IMR-90 (cell line): ENCODE results near the gene PABPN1. TPM values are rescaled to one million over a fixed set of nuclear protein-coding genes. Genes with fewer than 3 reads are reported as not detected.

Experiments
- ATAC-seq: fragments of 200-7000 bp; cut with Tn5 transposase; 2 replicates; pipeline ENCODE4 v1.9.1; 2020; ENCODE audit warnings: low read depth, mild to moderate bottlenecking, moderate library complexity
- BruUV-seq: library from RNA; stranded (reverse); fragments of 400-500 nt; replicated peaks from 2 replicates; lab custom pipeline; 2021; lab: Mats Ljungman, UMichigan
- CTCF ChIA-PET: fragments of 300-600 bp; formaldehyde crosslinking; extraction: SDS; loops from one replicate; lab custom pipeline; 2021; ENCODE audit warnings: antibody characterized with exemption; lab: Yijun Ruan, JAX
- POLR2A ChIA-PET: fragments of 300-600 bp; sonication (Branson Sonifier 250); formaldehyde crosslinking; loops from one replicate; lab custom pipeline; 2022; ENCODE audit warnings: antibody characterized with exemption; ENCODE audit not compliant: unreplicated experiment; lab: Charles Lee
- DNase-seq: peaks from one replicate; pipeline ENCODE4 v3.0.0; 2013
- H2AFZ ChIP-seq: replicated peaks from 2 replicates; pipeline ENCODE3; 2013; ENCODE audit warnings: low read length, mild to moderate bottlenecking; ENCODE audit not compliant: poor library complexity
- H2AK5ac ChIP-seq: 2 replicates; pipeline ENCODE4 v1.6.1; 2013; ENCODE audit warnings: low read depth, low read length, inconsistent platforms
- H2AK9ac ChIP-seq: replicated peaks from 2 replicates; pipeline ENCODE3; 2013; ENCODE audit warnings: mild to moderate bottlenecking, low read depth, low read length, moderate library complexity; ENCODE audit not compliant: poor library complexity
- H2BK120ac ChIP-seq: 2 replicates; pipeline ENCODE4 v1.6.1; 2013; ENCODE audit warnings: low read depth, low read length, inconsistent platforms
- H2BK15ac ChIP-seq: 3 replicates; pipeline ENCODE4 v1.6.1; 2013; ENCODE audit warnings: low read depth, low read length, inconsistent platforms
- H2BK20ac ChIP-seq: 2 replicates; pipeline ENCODE4 v1.6.1; 2013; ENCODE audit warnings: low read depth, mild to moderate bottlenecking, inconsistent platforms, low read length, moderate library complexity
- H2BK5ac ChIP-seq: 2 replicates; pipeline ENCODE4 v1.6.1; 2013; ENCODE audit warnings: mild to moderate bottlenecking, low read depth, low read length, inconsistent platforms; ENCODE audit not compliant: poor library complexity, severe bottlenecking
- H3K14ac ChIP-seq: replicated peaks from 2 replicates; pipeline ENCODE4 v1.6.1; 2013; ENCODE audit warnings: low read depth, low read length, inconsistent platforms
- H3K18ac ChIP-seq: 2 replicates; pipeline ENCODE4 v1.6.1; 2013; ENCODE audit warnings: low read depth, low read length, control low read depth
- H3K23ac ChIP-seq: 2 replicates; pipeline ENCODE4 v1.6.1; 2013; ENCODE audit warnings: low read depth, low read length, inconsistent platforms
- H3K27ac ChIP-seq: 2 replicates; pipeline ENCODE4 v1.5.1; 2013; ENCODE audit warnings: mild to moderate bottlenecking, control low read depth, low read length; ENCODE audit not compliant: insufficient read depth
- H3K27me3 ChIP-seq: 2 replicates; pipeline ENCODE4 v1.6.1; 2013; ENCODE audit warnings: low read length; ENCODE audit not compliant: control insufficient read depth, insufficient read depth
- H3K36me3 ChIP-seq: 2 replicates; pipeline ENCODE4 v1.6.1; 2013; ENCODE audit warnings: low read length, mixed read lengths; ENCODE audit not compliant: control insufficient read depth, insufficient read depth
- H3K4ac ChIP-seq: 2 replicates; pipeline ENCODE4 v1.6.1; 2013; ENCODE audit warnings: low read depth, low read length, inconsistent platforms
- H3K4me1 ChIP-seq: 2 replicates; pipeline ENCODE4 v1.6.1; 2013; ENCODE audit warnings: low read length, mixed read lengths; ENCODE audit not compliant: control insufficient read depth, insufficient read depth
- H3K4me2 ChIP-seq: 2 replicates; pipeline ENCODE4 v1.6.1; 2013; ENCODE audit warnings: low read depth, mild to moderate bottlenecking, control low read depth, low read length, moderate library complexity
- H3K4me3 ChIP-seq: 2 replicates; pipeline ENCODE4 v1.5.1; 2013; ENCODE audit warnings: low read depth, mild to moderate bottlenecking, control low read depth, low read length, moderate library complexity; ENCODE audit not compliant: insufficient read depth
- H3K56ac ChIP-seq: 2 replicates; pipeline ENCODE4 v1.6.1; 2013; ENCODE audit warnings: low read length, inconsistent platforms; ENCODE audit not compliant: insufficient read depth; ENCODE audit errors: extremely low read depth
- H3K79me1 ChIP-seq, 2 experiments: 2 replicates each; pipeline ENCODE4 v1.6.1; 2013; ENCODE audit warnings: low read length in 2 of 2, inconsistent platforms in 1 of 2, low read depth in 1 of 2
- H3K9ac ChIP-seq: 2 replicates; pipeline ENCODE4 v1.6.1; 2013; ENCODE audit warnings: low read depth, low read length, control low read depth
- H3K9me1 ChIP-seq: 2 replicates; pipeline ENCODE4 v1.6.1; 2013; ENCODE audit warnings: low read length, inconsistent platforms; ENCODE audit not compliant: insufficient read depth
- H3K9me3 ChIP-seq: 2 replicates; pipeline ENCODE4 v1.6.1; 2013; ENCODE audit warnings: low read length; ENCODE audit not compliant: control insufficient read depth, insufficient read depth
- H4K20me1 ChIP-seq: 2 replicates; pipeline ENCODE4 v1.6.1; 2013; ENCODE audit warnings: low read length, inconsistent platforms; ENCODE audit not compliant: insufficient read depth
- H4K5ac ChIP-seq: 2 replicates; pipeline ENCODE4 v1.6.1; 2013; ENCODE audit warnings: mild to moderate bottlenecking, low read depth, low read length, control low read depth
- H4K8ac ChIP-seq, 2 experiments: 2 replicates each; pipeline ENCODE4 v1.6.1; 2013; ENCODE audit warnings: low read depth in 2 of 2, low read length in 2 of 2, control low read depth in 1 of 2, inconsistent platforms in 1 of 2
- H4K91ac ChIP-seq: 2 replicates; pipeline ENCODE4 v1.6.1; 2013; ENCODE audit warnings: low read depth, low read length, inconsistent platforms; ENCODE audit not compliant: insufficient read depth
- BHLHE40 ChIP-seq: fragments of 150-350 bp; IDR thresholded peaks from 2 replicates; pipeline ENCODE4 v1.6.1; 2016; ENCODE audit warnings: mild to moderate bottlenecking, low read depth, low read length
- CEBPB ChIP-seq: IDR thresholded peaks from 2 replicates; pipeline ENCODE4 v1.6.1; 2012; ENCODE audit warnings: low read depth, low read length, improper control_type of control experiment
- CTCF ChIP-seq: conservative IDR thresholded peaks from 2 replicates; pipeline ENCODE4 v1.5.1; 2012; ENCODE audit warnings: mild to moderate bottlenecking, low read depth, low read length, improper control_type of control experiment
- MAFK ChIP-seq: IDR thresholded peaks from 2 replicates; pipeline ENCODE4 v1.6.1; 2012; ENCODE audit warnings: low read depth, low read length, improper control_type of control experiment
- MAZ ChIP-seq: IDR thresholded peaks from 2 replicates; pipeline ENCODE4 v1.6.1; 2012; ENCODE audit warnings: low read depth, mild to moderate bottlenecking, low read length, improper control_type of control experiment, moderate library complexity, borderline replicate concordance
- MXI1 ChIP-seq: IDR thresholded peaks from 2 replicates; pipeline ENCODE4 v1.6.1; 2012; ENCODE audit warnings: low read depth, mild to moderate bottlenecking, low read length, moderate library complexity, borderline replicate concordance
- NFE2L2 ChIP-seq: fragments of 150-350 bp; IDR thresholded peaks from 2 replicates; pipeline ENCODE4 v1.6.1; 2016; ENCODE audit warnings: low read depth, mild to moderate bottlenecking, low read length
- POLR2A ChIP-seq: IDR thresholded peaks from 2 replicates; pipeline ENCODE4 v1.6.1; 2012; ENCODE audit warnings: mild to moderate bottlenecking, low read depth, low read length
- RAD21 ChIP-seq: IDR thresholded peaks from 2 replicates; pipeline ENCODE4 v1.6.1; 2012; ENCODE audit warnings: low read length, improper control_type of control experiment
- RCOR1 ChIP-seq: IDR thresholded peaks from 2 replicates; pipeline ENCODE4 v1.6.1; 2012; ENCODE audit warnings: mild to moderate bottlenecking, low read length, improper control_type of control experiment; ENCODE audit not compliant: insufficient replicate concordance
- RFX5 ChIP-seq: IDR thresholded peaks from 2 replicates; pipeline ENCODE4 v1.8.0; 2012; ENCODE audit warnings: low read depth, mild to moderate bottlenecking, low read length, moderate library complexity
- SMC3 ChIP-seq: fragments of 150-350 bp; IDR thresholded peaks from 2 replicates; pipeline ENCODE4 v1.6.1; 2016; ENCODE audit warnings: low read depth, mild to moderate bottlenecking, antibody characterized with exemption, low read length, moderate library complexity
- USF2 ChIP-seq: fragments of 150-350 bp; IDR thresholded peaks from 2 replicates; pipeline ENCODE4 v1.6.1; 2017; ENCODE audit warnings: mild to moderate bottlenecking, antibody characterized with exemption, low read length, low read depth
- WGBS, 2 experiments: methylation state at CpG; one replicate each; pipeline versions ENCODE4 v1.1.5 to v1.1.7; 2013; ENCODE audit warnings: missing lambda C conversion rate in 2 of 2; ENCODE audit not compliant: insufficient read length in 1 of 2; ENCODE audit errors: extremely low coverage in 2 of 2; 5-methylcytosine and 5-hydroxymethylcytosine counted together
- dilution Hi-C: fragments of 300-500 bp; cut with HindIII; formaldehyde crosslinking; loops from one replicate; pipeline ENCODE4 v1.14.3; 2018; ENCODE audit warnings: low sequenced_read_pairs; ENCODE audit not compliant: unreplicated experiment
- in situ Hi-C: fragments of 300-500 bp; cut with MboI; formaldehyde crosslinking; loops from 3 replicates; pipeline ENCODE4 v1.14.3; 2019; ENCODE audit warnings: low sequenced_read_pairs, inconsistent platforms, mixed read lengths
- intact Hi-C: fragments of 100-400 bp; cut with micrococcal nuclease; formaldehyde crosslinking; loops from 2 replicates; pipeline ENCODE4 v1.10.0; 2022
- polyA plus RNA-seq, 3 experiments: library from polyadenylated mRNA; depleted of rRNA; stranded (reverse); fragments of >200 nt; gene quantifications; 2 replicates each; pipeline ENCODE4 v1.2.3, GENCODE V29; 2012; ENCODE audit warnings: low replicate concordance in 1 of 3
- total RNA-seq: library from RNA; depleted of rRNA; stranded (reverse); fragments of >200 nt; gene quantifications from 2 replicates; pipeline ENCODE4 v1.2.3, GENCODE V29; 2012
- TF ChIP-seq, protein P1 (sequence below): fragments of 150-350 bp; IDR thresholded peaks from 2 replicates; pipeline ENCODE4 v1.6.1; 2016; ENCODE audit warnings: low read depth, mild to moderate bottlenecking, low read length, moderate library complexity, borderline replicate concordance

Gene PABPN1
- total and polyA plus RNA-seq, 2 of the 4 experiments (the other 2 are of a cell fraction), result 104 to 211 TPM

DNA sequence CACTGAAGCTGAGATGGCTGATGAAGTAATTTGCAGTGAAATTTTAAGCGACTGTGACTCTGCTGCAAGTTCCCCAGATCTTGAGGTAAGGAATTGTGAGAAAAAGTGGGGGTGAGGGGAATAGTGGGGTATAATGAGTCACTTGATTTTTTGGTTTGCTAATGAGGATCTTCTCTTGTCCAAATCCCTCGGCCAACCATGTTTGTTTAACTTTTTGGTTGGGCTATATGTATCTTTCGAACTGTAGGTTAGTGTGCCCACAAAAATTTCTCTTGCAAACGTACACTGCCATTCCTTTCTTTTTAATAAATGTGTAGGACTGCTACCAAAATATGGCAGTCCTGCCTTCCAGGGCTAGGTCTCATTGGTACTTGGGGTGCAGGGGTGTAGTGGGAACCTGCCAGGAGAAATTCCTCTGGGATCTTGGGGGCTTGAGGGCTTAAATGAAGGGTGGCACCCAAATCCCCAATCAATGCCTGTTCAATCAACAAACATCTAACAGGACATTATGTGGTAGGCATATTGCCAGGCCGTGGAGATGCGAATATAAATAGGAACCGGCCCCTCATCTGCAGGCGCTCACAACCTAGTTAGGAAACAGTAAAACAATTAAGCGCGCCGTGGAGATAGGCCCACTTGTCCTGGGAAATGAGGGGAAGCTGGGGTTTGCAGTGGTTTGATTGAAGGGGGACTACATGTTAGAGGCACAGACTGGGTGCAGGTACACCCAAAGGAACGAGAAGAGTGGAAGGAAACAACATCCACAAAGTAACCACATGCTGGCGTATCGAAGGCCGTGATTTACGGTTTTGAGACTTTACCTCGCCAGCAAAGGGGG lies 1.3 kb upstream of the PABPN1 start:
- Histone ChIP-seq H3K27me3 (no peaks in the 10 kb centered on the region), H2BK20ac (no peak overlapping the region), H2BK5ac (peak overlapping the region; percentile 67), H2AK9ac (peak overlapping the region; percentile 75), H2BK15ac (no peak overlapping the region), H3K4me1 (peaks cover 6% of the 10 kb centered on the region; the same call in 1 of the 2 replicates), H3K23ac (no peak overlapping the region), H4K91ac (peak overlapping the region; percentile 68), H3K36me3 (peaks cover 26% of the 10 kb centered on the region), H3K4me2 (peak overlapping the region; percentile 84), H3K56ac (no peak overlapping the region), H3K4me3 (no peak overlapping the region), H3K79me1 (peaks cover 27 to 50% of the 10 kb centered on the region in 2 experiments), H2AK5ac (peak overlapping the region; percentile 86), H2BK120ac (no peak overlapping the region), H3K9me1 (no peaks in the 10 kb centered on the region), H3K9me3 (no peaks in the 10 kb centered on the region), H3K27ac (peak overlapping the region; percentile 80), H2AFZ (no peak overlapping the region), H3K9ac (no peak overlapping the region), H3K4ac (peak overlapping the region; percentile 87), H4K8ac (peak overlapping the region; percentile 95 to 97), H4K5ac (peak overlapping the region; percentile 99), H4K20me1 (peaks cover 16% of the 10 kb centered on the region; the same call in 1 of the 2 replicates), H3K14ac (no peak overlapping the region), H3K18ac (no peak overlapping the region; the same call in 1 of the 2 replicates)
- no peak for ATAC-seq
- dilution Hi-C loops (no loop called here), in situ Hi-C loops (loop anchor here (10.0 to 25.0 kb wide), 5 partner anchors 55 to 1117 kb away; partner anchors contain the start of genes CBLN3, CMTM5, EMC9 and FITM1), intact Hi-C loops (no loop called here)
- BruUV-seq, result no TSS peak
- POLR2A ChIA-PET, result no interaction called here
- WGBS, 2 experiments, result 94% methylated on average over 6 of the region's 17 CpGs; no CpG with 5 or more reads in 1 of the 2 experiments
- DNase-seq, result no peak
- CTCF ChIA-PET, result no interaction called here
- TF ChIP-seq MXI1 (no peak), POLR2A (no peak), RAD21 (no peak), USF2 (no peak), RCOR1 (no peak), MAFK (no peak), MAZ (no peak), BHLHE40 (no peak), CTCF (no peak), SMC3 (no peak), RFX5 (no peak), NFE2L2 (no peak), CEBPB (no peak)
- TF ChIP-seq, protein P1, sequence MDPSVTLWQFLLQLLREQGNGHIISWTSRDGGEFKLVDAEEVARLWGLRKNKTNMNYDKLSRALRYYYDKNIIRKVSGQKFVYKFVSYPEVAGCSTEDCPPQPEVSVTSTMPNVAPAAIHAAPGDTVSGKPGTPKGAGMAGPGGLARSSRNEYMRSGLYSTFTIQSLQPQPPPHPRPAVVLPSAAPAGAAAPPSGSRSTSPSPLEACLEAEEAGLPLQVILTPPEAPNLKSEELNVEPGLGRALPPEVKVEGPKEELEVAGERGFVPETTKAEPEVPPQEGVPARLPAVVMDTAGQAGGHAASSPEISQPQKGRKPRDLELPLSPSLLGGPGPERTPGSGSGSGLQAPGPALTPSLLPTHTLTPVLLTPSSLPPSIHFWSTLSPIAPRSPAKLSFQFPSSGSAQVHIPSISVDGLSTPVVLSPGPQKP, result no peak
